Lower leg skin (tissue), 4 donors: ENCODE results near the gene TBX15. TPM values are rescaled to one million over a fixed set of nuclear protein-coding genes. Genes with fewer than 3 reads are reported as not detected.

Experiments used
- DNase-seq, 2 donors: peaks; one replicate each; pipeline ENCODE4 v3.0.0-alpha.2; 2019; ENCODE audit warnings: low spot score in 2 of 2
- H3K4me3 ChIP-seq: fragments of 200-600 bp; sonication (generic); 2 replicates; pipeline ENCODE4 v1.5.1; 2017; ENCODE audit warnings: mild to moderate bottlenecking, low read depth; ENCODE audit not compliant: poor library complexity, severe bottlenecking
- CTCF ChIP-seq, 3 donors: fragments of 450-650 bp; IDR thresholded peaks; one replicate each; pipeline ENCODE4 v1.5.1; 2016; ENCODE audit warnings: antibody characterized with exemption in 3 of 3, mild to moderate bottlenecking in 3 of 3, moderate library complexity in 2 of 3
- POLR2A ChIP-seq, 2 donors: fragments of 450-650 bp; IDR thresholded peaks; one replicate each; pipeline ENCODE4 v1.6.1; 2016 to 2017; ENCODE audit warnings: antibody characterized with exemption in 2 of 2, mild to moderate bottlenecking in 1 of 2, moderate library complexity in 1 of 2
- WGBS, 2 donors: methylation state at CpG; one replicate each; pipeline ENCODE4 v1.1.5; 2018; 5-methylcytosine and 5-hydroxymethylcytosine counted together
- intact Hi-C: fragments of 100-400 bp; cut with DNase I; formaldehyde crosslinking; loops from one replicate; pipeline ENCODE4 v1.15.0; 2023; ENCODE audit warnings: low total_unique reads
- total RNA-seq, 4 donors: library from RNA; depleted of rRNA; stranded (reverse); fragments of >200 nt; gene quantifications; one replicate each; pipeline ENCODE4 v1.1.0, GENCODE V29; 2016

Gene TBX15
- total RNA-seq, 4 donors from 2014 or later, result 4.7 to 17.0 (median 5.9) TPM

GRCh38 chr1:119015547-119015946 is 27.4 kb upstream of the TBX15 start:
- intact Hi-C loops, result no loop called here
- no peak for DNase-seq
- 95 to 96% methylated on average over 2 of the region's 2 CpGs for WGBS, 2 donors
- H3K4me3 ChIP-seq, result no peak overlapping the region
- TF ChIP-seq POLR2A (IDR thresholded peaks at IDR 0.05), result no peak
- no peak for TF ChIP-seq CTCF (IDR thresholded peaks at IDR 0.05)

GRCh38 chr1:119012383-119012782 is 24.2 kb upstream of the TBX15 start:
- TF ChIP-seq POLR2A (IDR thresholded peaks at IDR 0.05), result no peak
- TF ChIP-seq CTCF (IDR thresholded peaks at IDR 0.05), result no peak
- intact Hi-C loops, result no loop called here
- no peak for DNase-seq
- H3K4me3 ChIP-seq, result no peak overlapping the region
- 50 to 63% methylated on average over 5 of the region's 5 CpGs for WGBS, 2 donors

- no peak for TF ChIP-seq POLR2A (IDR thresholded peaks at IDR 0.05)
- TF ChIP-seq CTCF (IDR thresholded peaks at IDR 0.05), result no peak
- WGBS, 2 donors, result 91 to 96% methylated on average over 3 of the region's 3 CpGs
- no peak for DNase-seq
- intact Hi-C loops, result no loop called here
- no peak overlapping the region for H3K4me3 ChIP-seq
These were observed 23.6 kb upstream of the TBX15 start for GRCh38 chr1:119011706-119012105.

- no peak overlapping the region for H3K4me3 ChIP-seq
- DNase-seq, result no peak
- 92 to 97% methylated on average over 2 of the region's 2 CpGs for WGBS, 2 donors
- intact Hi-C loops, result no loop called here
- TF ChIP-seq POLR2A (IDR thresholded peaks at IDR 0.05) (no peak), CTCF (IDR thresholded peaks at IDR 0.05) (no peak)
These were observed 23.0 kb upstream of the TBX15 start for GRCh38 chr1:119011116-119011515.

GRCh38 chr1:119010201-119010600 is 22.1 kb upstream of the TBX15 start:
- intact Hi-C loops, result no loop called here
- TF ChIP-seq POLR2A (IDR thresholded peaks at IDR 0.05), result no peak
- TF ChIP-seq CTCF (IDR thresholded peaks at IDR 0.05), result no peak
- DNase-seq, result no peak

GRCh38 chr1:119009312-119009655 is 21.1 kb upstream of the TBX15 start:
- intact Hi-C loops, result loop anchor here (5.0 kb wide), 1 partner anchor 857 kb away; no protein-coding TSS in a partner anchor
- no peak for TF ChIP-seq CTCF (IDR thresholded peaks at IDR 0.05)
- no peak for TF ChIP-seq POLR2A (IDR thresholded peaks at IDR 0.05)
- H3K4me3 ChIP-seq, result no peak overlapping the region
- no peak for DNase-seq
- WGBS, 2 donors, result 17 to 26% methylated on average over 2 of the region's 2 CpGs

More at GRCh38 chr1:119010201-119010600, 22.1 kb upstream of the TBX15 start:
- WGBS, 2 donors, result 61 to 62% methylated on average over 1 of the region's 1 CpG
- H3K4me3 ChIP-seq, result no peak overlapping the region
